ENCODE data around the gene NCKAP1.

Gene NCKAP1

DNA sequence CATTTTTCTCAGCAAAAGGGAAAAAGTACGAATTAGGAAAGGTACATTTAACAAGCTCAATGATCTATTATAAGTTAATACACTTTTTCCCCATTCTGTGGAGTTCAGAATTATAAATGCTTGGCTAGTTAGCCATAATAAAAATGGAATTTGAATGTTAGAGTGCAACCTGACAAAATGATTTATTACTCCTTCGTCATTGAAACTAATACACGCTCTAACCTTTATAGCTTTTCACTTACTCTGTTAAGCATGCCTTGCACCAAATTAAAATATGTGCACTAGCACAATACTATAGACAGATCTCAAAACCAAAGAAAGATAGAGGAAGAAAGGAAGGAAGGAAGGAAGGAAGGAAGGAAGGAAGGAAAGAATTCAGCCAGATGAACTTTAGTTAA lies 125.7 kb downstream of the NCKAP1 start:
- no peaks in the 10 kb centered on the region for H3K27me3 ChIP-seq (ENCODE audit: insufficient read depth, poor library complexity, severe bottlenecking)
- no peak overlapping the region for H3K27ac ChIP-seq (replicated peaks)
- TF ChIP-seq REST (IDR thresholded peaks at IDR 0.05; ENCODE audit: insufficient replicate concordance, low read depth) (no peak), GABPA (IDR thresholded peaks at IDR 0.05; ENCODE audit: low read depth) (no peak), SPI1 (IDR thresholded peaks at IDR 0.05; ENCODE audit: borderline replicate concordance, low read depth) (no peak)
- no peak for DNase-seq (ENCODE audit: low read depth in 1 of 2, low spot score in 1 of 2)
- no peak overlapping the region for H3K4me3 ChIP-seq (replicated peaks; ENCODE audit: insufficient read depth, low read length)

DNA sequence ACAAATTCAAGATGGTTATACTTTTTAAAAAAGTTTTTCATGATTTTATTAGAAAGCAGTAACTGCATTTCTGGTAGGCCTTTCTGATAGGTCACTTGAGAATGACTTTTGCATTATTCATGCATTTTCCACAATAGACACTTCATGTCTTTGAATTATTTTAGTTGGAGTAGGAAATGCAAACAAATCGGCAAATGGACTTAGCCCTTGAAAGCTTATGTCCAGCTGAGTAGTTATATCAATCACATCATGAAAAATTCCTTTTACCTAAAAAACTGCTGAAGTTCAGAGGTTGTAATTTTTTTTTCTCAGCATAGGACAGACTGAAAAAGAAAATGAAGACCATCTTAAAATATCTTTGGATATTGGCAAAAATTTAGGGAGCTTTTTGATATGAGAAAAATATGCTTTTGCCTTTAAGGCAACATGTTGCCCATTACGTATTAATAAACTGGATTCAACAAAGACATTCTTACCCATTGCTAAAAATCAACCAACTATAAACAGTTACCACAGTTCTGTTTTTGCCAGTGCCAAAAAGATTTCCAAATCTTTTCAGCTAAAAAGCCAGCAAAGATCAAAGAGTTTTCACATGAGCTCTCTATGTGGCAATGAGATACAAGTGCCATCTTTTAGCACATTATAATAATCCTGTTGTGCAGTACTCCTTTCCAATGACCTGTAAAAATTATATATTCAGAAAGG lies 126.3 kb downstream of the NCKAP1 start:
- no peak for TF ChIP-seq REST (IDR thresholded peaks at IDR 0.05; ENCODE audit: insufficient replicate concordance, low read depth)
- Histone ChIP-seq H3K27me3 (ENCODE audit: insufficient read depth, poor library complexity, severe bottlenecking) (no peaks in the 10 kb centered on the region), H3K27ac (replicated peaks) (no peak overlapping the region), H3K4me3 (replicated peaks; ENCODE audit: insufficient read depth, low read length) (no peak overlapping the region)
- DNase-seq (ENCODE audit: low read depth in 1 of 2, low spot score in 1 of 2): no peak

DNA sequence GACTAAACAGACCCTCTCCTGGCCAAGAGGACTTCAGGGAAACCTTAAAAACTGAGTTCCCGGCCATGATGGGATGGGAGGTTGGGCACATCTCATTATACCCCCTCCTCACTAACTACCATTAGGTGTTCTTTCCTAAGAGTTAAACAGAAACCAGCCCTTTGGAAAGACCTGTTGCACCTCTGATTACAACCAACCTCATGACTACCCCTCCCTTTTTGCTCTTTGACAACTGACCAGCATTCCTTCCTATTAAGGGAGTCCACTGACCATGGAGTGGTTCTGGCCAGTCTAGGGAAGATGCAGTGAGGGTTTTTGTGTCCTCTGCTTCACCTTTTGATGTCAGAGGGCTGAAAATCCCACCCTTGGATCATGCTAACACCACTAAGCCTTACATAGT lies 127.3 kb downstream of the NCKAP1 start:
- no peak for TF ChIP-seq CTCF (IDR thresholded peaks at IDR 0.05; ENCODE audit: insufficient read depth, low read length)
- no peak for TF ChIP-seq SPI1 (IDR thresholded peaks at IDR 0.05; ENCODE audit: borderline replicate concordance, low read depth)
- TF ChIP-seq POLR2AphosphoS5 (IDR thresholded peaks at IDR 0.05; ENCODE audit: low read depth): no peak
- TF ChIP-seq GABPA (IDR thresholded peaks at IDR 0.05; ENCODE audit: low read depth): no peak
- TF ChIP-seq REST (IDR thresholded peaks at IDR 0.05; ENCODE audit: insufficient replicate concordance, low read depth): no peak
- no peak for DNase-seq (ENCODE audit: low read depth in 1 of 2, low spot score in 1 of 2)
- Histone ChIP-seq H3K27ac (replicated peaks) (no peak overlapping the region), H3K27me3 (ENCODE audit: insufficient read depth, poor library complexity, severe bottlenecking) (no peaks in the 10 kb centered on the region), H3K4me3 (replicated peaks; ENCODE audit: insufficient read depth, low read length) (no peak overlapping the region)

- TF ChIP-seq REST (IDR thresholded peaks at IDR 0.05; ENCODE audit: insufficient replicate concordance, low read depth) (no peak), GABPA (IDR thresholded peaks at IDR 0.05; ENCODE audit: low read depth) (no peak), CTCF (IDR thresholded peaks at IDR 0.05; ENCODE audit: insufficient read depth, low read length) (no peak), POLR2AphosphoS5 (IDR thresholded peaks at IDR 0.05; ENCODE audit: low read depth) (no peak)
- no peak for DNase-seq (ENCODE audit: low read depth in 1 of 2, low spot score in 1 of 2)
- Histone ChIP-seq H3K4me3 (replicated peaks; ENCODE audit: insufficient read depth, low read length) (no peak overlapping the region), H3K27me3 (ENCODE audit: insufficient read depth, poor library complexity, severe bottlenecking) (no peaks in the 10 kb centered on the region), H3K27ac (replicated peaks) (no peak overlapping the region)
Observed at GRCh38 chr2:182907081-182907830, 131.0 kb downstream of the NCKAP1 start.
